Measurements from ENCODE around the gene DHRS7C. TPM values are rescaled to one million over a fixed set of nuclear protein-coding genes. Genes with fewer than 3 reads are reported as not detected.
"Not testable (repeated sequence)": the region's sequence is repeated elsewhere in the genome, so short reads cannot be mapped to it uniquely, and the experiment has no call there.

The DHRS7C gene
- total RNA-seq, 3 donors from 2014 or later = not detected

DNA sequence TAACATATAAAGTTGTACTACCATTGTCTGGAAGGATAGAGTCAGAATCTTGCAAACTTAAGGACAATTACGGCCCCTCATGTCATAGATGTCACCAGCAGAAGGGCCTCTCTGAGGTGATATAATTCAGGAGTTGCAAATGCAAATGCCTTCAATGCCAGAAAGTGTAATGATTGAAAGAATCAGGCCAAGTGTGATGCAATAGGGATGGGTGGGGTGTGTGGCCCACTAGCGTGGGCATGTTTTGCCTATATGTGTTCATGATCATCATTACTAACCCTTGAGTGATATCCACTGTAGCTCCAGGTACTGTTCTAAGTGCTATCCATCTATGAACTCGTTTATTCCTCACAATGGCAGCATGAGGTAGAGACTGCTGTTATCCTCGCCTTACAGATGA is 1.1 kb downstream of the DHRS7C start:
- Histone ChIP-seq H3K27ac (no peak overlapping the region), H3K4me3 (no peak overlapping the region), H3K27me3 (no peaks in the 10 kb centered on the region), H3K36me3 (no peaks in the 10 kb centered on the region), H3K9me3 (no peaks in the 10 kb centered on the region), H3K4me1 (no peaks in the 10 kb centered on the region)
- no peak for DNase-seq (ENCODE audit: low spot score in 2 of 2)
- intact Hi-C loops (cut with DNase I; ENCODE audit: low total_unique reads) = no loop called here
- TF ChIP-seq POLR2A (IDR thresholded peaks at IDR 0.05) (no peak), POLR2AphosphoS5 (IDR thresholded peaks at IDR 0.05) (no peak)
- TF ChIP-seq, protein P1, sequence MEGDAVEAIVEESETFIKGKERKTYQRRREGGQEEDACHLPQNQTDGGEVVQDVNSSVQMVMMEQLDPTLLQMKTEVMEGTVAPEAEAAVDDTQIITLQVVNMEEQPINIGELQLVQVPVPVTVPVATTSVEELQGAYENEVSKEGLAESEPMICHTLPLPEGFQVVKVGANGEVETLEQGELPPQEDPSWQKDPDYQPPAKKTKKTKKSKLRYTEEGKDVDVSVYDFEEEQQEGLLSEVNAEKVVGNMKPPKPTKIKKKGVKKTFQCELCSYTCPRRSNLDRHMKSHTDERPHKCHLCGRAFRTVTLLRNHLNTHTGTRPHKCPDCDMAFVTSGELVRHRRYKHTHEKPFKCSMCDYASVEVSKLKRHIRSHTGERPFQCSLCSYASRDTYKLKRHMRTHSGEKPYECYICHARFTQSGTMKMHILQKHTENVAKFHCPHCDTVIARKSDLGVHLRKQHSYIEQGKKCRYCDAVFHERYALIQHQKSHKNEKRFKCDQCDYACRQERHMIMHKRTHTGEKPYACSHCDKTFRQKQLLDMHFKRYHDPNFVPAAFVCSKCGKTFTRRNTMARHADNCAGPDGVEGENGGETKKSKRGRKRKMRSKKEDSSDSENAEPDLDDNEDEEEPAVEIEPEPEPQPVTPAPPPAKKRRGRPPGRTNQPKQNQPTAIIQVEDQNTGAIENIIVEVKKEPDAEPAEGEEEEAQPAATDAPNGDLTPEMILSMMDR (IDR thresholded peaks at IDR 0.05) = no peak

GRCh38 chr17:9788601-9789000 is 2.8 kb downstream of the DHRS7C start:
- Histone ChIP-seq H3K4me1 (no peaks in the 10 kb centered on the region), H3K4me3 (no peak overlapping the region), H3K27me3 (no peaks in the 10 kb centered on the region), H3K27ac (no peak overlapping the region), H3K36me3 (no peaks in the 10 kb centered on the region), H3K9me3 (no peaks in the 10 kb centered on the region)
- DNase-seq (ENCODE audit: low spot score in 2 of 2) = no peak
- TF ChIP-seq POLR2A (IDR thresholded peaks at IDR 0.05) (no peak), POLR2AphosphoS5 (IDR thresholded peaks at IDR 0.05) (no peak)
- TF ChIP-seq, protein P1 (IDR thresholded peaks at IDR 0.05) = no peak
- intact Hi-C loops (cut with DNase I; ENCODE audit: low total_unique reads) = no loop called here

DNA sequence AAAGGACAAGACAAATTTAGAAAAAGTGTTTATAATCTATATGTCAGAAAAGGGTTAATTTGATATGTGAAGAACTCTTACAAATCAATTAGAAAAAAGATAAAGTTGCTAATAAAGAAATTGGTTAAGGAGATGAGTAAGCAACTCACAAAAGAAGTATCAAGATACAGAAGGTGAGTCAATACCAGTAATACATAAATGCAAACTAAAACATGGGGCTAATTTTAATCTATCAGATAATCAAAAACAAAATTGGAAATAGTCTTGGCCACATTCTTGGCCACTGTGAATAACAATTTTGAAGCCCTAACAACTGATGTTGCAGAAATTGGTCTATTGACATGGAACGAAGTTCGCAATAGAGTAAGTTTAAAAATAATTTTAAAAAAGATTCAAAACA is 6.8 kb downstream of the DHRS7C start:
- Histone ChIP-seq H3K4me3 (no peak overlapping the region), H3K36me3 (no peaks in the 10 kb centered on the region), H3K27me3 (no peaks in the 10 kb centered on the region), H3K4me1 (no peaks in the 10 kb centered on the region), H3K9me3 (no peaks in the 10 kb centered on the region), H3K27ac (no peak overlapping the region)
- no peak for DNase-seq (ENCODE audit: low spot score in 2 of 2)
- intact Hi-C loops (cut with DNase I; ENCODE audit: low total_unique reads) = no loop called here
- no peak for TF ChIP-seq POLR2AphosphoS5 (IDR thresholded peaks at IDR 0.05)
- TF ChIP-seq, protein P1 (IDR thresholded peaks at IDR 0.05) = no peak
- no peak for TF ChIP-seq POLR2A (IDR thresholded peaks at IDR 0.05)

- H3K4me1 ChIP-seq; H3K36me3 ChIP-seq; H3K27me3 ChIP-seq; H3K4me3 ChIP-seq; H3K9me3 ChIP-seq; DNase-seq (ENCODE audit: low spot score in 2 of 2); intact Hi-C loops (cut with DNase I; ENCODE audit: low total_unique reads); H3K27ac ChIP-seq: not testable (repeated sequence)
Measured at GRCh38 chr17:9783465-9783864, 7.9 kb downstream of the DHRS7C start.

DNA sequence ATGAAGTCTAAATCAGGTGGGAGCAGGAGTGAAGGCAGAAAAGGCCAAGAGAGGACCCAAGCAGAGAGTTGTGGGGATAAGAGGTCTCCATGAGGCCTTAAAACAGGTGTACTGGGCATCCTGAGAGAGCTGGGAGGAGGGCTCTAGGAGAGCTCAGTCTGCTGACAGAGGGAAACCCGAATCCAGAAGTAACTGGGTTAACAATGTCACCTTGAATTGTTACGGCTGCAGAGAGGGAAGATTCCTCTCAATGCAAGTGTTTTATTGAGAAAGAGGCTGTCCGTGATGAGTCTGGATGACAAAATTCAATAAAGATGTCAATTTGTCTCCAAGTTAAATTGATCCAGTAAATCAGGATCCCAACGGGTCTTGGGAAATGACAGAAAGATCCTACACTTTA is 8.3 kb downstream of the DHRS7C start:
- H3K4me3 ChIP-seq = no peak overlapping the region
- no peaks in the 10 kb centered on the region for H3K27me3 ChIP-seq
- no peak for DNase-seq (ENCODE audit: low spot score in 2 of 2)
- H3K27ac ChIP-seq = no peak overlapping the region
- no peaks in the 10 kb centered on the region for H3K36me3 ChIP-seq
- TF ChIP-seq POLR2AphosphoS5 (IDR thresholded peaks at IDR 0.05) (no peak), POLR2A (IDR thresholded peaks at IDR 0.05) (no peak)
- TF ChIP-seq, protein P1 (IDR thresholded peaks at IDR 0.05) = no peak
- no peaks in the 10 kb centered on the region for H3K4me1 ChIP-seq
- H3K9me3 ChIP-seq = no peaks in the 10 kb centered on the region
- intact Hi-C loops (cut with DNase I; ENCODE audit: low total_unique reads) = no loop called here

- Histone ChIP-seq H3K9me3 (no peaks in the 10 kb centered on the region), H3K27me3 (no peaks in the 10 kb centered on the region), H3K4me3 (no peak overlapping the region), H3K36me3 (no peaks in the 10 kb centered on the region), H3K4me1 (no peaks in the 10 kb centered on the region), H3K27ac (no peak overlapping the region)
- intact Hi-C loops (cut with DNase I; ENCODE audit: low total_unique reads) = no loop called here
- TF ChIP-seq, protein P1 (IDR thresholded peaks at IDR 0.05) = no peak
- no peak for DNase-seq (ENCODE audit: low spot score in 2 of 2)
Measured at GRCh38 chr17:9780552-9780951, 10.8 kb downstream of the DHRS7C start.

Data from breast epithelium (tissue), 4 donors.